ENCODE measurements around the gene RPL37. TPM values are rescaled to one million over a fixed set of nuclear protein-coding genes. Genes with fewer than 3 reads are reported as not detected.
"Not testable (repeated sequence)": the region's sequence is repeated elsewhere in the genome, so short reads cannot be mapped to it uniquely, and the experiment has no call there.

RPL37 gene
- total RNA-seq, 6 experiments from 2014 or later = 36.5 to 472 (median 400) TPM

GRCh38 chr5:40877371-40877988 is 42.5 kb upstream of the RPL37 start:
- Histone ChIP-seq H3K27me3 (no peaks in the 10 kb centered on the region), H3K4me1 (no peaks in the 10 kb centered on the region), H3K9me3 (no peaks in the 10 kb centered on the region), H3K36me3 (no peaks in the 10 kb centered on the region), H3K27ac (no peak overlapping the region), H3K4me3 (no peak overlapping the region)
- 90% methylated on average over 5 of the region's 6 CpGs for WGBS (ENCODE audit: insufficient coverage, low coverage, low lambda C conversion rate, missing lambda C conversion rate)
- DNase-seq = no peak
- TF ChIP-seq CTCF (IDR thresholded peaks at IDR 0.05) (no peak), POLR2A (IDR thresholded peaks at IDR 0.05) (no peak)
- intact Hi-C loops (cut with DNase I) = no loop called here
- no peak for ATAC-seq

GRCh38 chr5:40875958-40876357 is 40.9 kb upstream of the RPL37 start:
- WGBS (ENCODE audit: insufficient coverage, low coverage, low lambda C conversion rate, missing lambda C conversion rate) = 72% methylated on average over 3 of the region's 3 CpGs
- intact Hi-C loops (cut with DNase I) = no loop called here
- H3K4me3 ChIP-seq = no peak overlapping the region

DNA sequence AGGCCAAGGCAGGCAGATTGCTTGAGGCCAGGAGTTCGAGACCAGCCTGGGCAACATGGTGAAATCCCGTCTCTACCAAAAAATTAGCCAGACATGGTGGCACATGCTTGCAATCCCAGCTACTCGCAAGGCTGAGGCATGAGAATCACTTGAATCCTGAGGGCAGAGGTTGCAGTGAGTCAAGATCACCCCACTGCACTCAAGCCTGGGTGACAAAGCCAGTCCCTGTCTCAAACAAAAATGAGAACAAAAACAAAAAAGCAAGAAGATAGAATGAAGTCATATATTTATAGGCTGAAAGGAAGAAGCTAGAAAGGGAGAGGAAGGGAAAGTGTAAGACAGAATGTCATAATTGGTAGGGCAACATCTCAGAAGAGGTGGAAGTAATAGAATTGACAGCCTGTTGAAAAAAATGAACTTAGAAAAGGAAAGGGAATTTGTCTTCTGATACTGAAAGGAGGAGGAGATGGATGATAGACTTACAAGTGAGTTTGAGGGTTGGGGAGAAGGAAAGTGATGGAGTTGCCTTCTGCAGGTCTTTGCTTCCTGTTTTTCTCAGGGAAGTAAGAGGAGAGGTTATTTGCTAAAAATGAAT is 38.4 kb upstream of the RPL37 start:
- TF ChIP-seq POLR2A (IDR thresholded peaks at IDR 0.05) (no peak), CTCF (IDR thresholded peaks at IDR 0.05) (no peak)
- WGBS (ENCODE audit: insufficient coverage, low coverage, low lambda C conversion rate, missing lambda C conversion rate) = 94% methylated on average over 3 of the region's 3 CpGs
- no peaks in the 10 kb centered on the region for H3K4me1 ChIP-seq
- H3K4me3 ChIP-seq = no peak overlapping the region
- no peak overlapping the region for H3K27ac ChIP-seq
- ATAC-seq = no peak
- intact Hi-C loops (cut with DNase I) = no loop called here
- H3K27me3 ChIP-seq = no peaks in the 10 kb centered on the region
- H3K36me3 ChIP-seq = no peaks in the 10 kb centered on the region
- no peak for DNase-seq
- H3K9me3 ChIP-seq = peaks cover 0 to 2% (median 0%) of the 10 kb centered on the region in 4 donors

More at GRCh38 chr5:40875958-40876357, 40.9 kb upstream of the RPL37 start:
- no peak overlapping the region for H3K27ac ChIP-seq
- ATAC-seq (no peak), DNase-seq (no peak)
- no peaks in the 10 kb centered on the region for H3K27me3 ChIP-seq
- H3K36me3 ChIP-seq = no peaks in the 10 kb centered on the region
- no peaks in the 10 kb centered on the region for H3K9me3 ChIP-seq
- TF ChIP-seq POLR2A (IDR thresholded peaks at IDR 0.05) (no peak), CTCF (IDR thresholded peaks at IDR 0.05) (no peak)
- H3K4me1 ChIP-seq = no peaks in the 10 kb centered on the region

GRCh38 chr5:40872253-40872652 is 37.2 kb upstream of the RPL37 start:
- H3K4me3 ChIP-seq; H3K27ac ChIP-seq; ATAC-seq; H3K27me3 ChIP-seq; H3K4me1 ChIP-seq; DNase-seq; H3K9me3 ChIP-seq; H3K36me3 ChIP-seq; intact Hi-C loops (cut with DNase I): not testable (repeated sequence)
- 90% methylated on average over 6 of the region's 8 CpGs for WGBS (ENCODE audit: insufficient coverage, low coverage, low lambda C conversion rate, missing lambda C conversion rate)

DNA sequence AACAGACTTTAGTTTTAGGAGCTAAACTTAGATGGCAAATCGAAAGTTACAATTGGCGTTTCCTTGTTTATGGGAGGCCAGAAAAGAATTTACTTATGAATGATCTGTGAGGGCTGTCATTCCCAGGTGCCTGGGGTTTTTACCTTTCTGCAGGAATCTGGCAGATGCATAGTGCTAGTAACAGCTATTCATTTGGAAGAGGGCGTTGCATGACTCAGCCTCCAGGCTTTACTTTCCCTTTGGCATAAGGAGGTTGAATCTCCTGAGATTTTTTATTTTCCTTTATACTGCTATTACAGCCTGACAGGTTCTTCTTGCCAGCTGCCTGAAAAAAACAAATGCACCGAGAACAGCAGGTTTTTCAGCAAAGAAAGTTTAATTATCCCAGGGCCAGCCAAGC is 36.2 kb upstream of the RPL37 start:
- H3K4me3 ChIP-seq = no peak overlapping the region
- no peaks in the 10 kb centered on the region for H3K36me3 ChIP-seq
- TF ChIP-seq POLR2A (IDR thresholded peaks at IDR 0.05) = no peak
- no peak for TF ChIP-seq CTCF (IDR thresholded peaks at IDR 0.05)
- no peak overlapping the region for H3K27ac ChIP-seq
- H3K4me1 ChIP-seq = no peaks in the 10 kb centered on the region
- no peak for DNase-seq
- no peaks in the 10 kb centered on the region for H3K27me3 ChIP-seq
- no peak for ATAC-seq
- intact Hi-C loops (cut with DNase I) = no loop called here
- WGBS (ENCODE audit: insufficient coverage, low coverage, low lambda C conversion rate, missing lambda C conversion rate) = 68% methylated on average over 4 of the region's 4 CpGs
- peaks cover 0 to 2% (median 0%) of the 10 kb centered on the region in 4 donors for H3K9me3 ChIP-seq

Data from right lobe of liver (tissue), 6 donors.